ENCODE results near the gene TEX2. TPM values are rescaled to one million over a fixed set of nuclear protein-coding genes. Genes with fewer than 3 reads are reported as not detected.
"Not testable (repeated sequence)": the region's sequence is repeated elsewhere in the genome, so short reads cannot be mapped to it uniquely, and the experiment has no call there.

TEX2 gene
- polyA plus RNA-seq, 3 donors, result 24.3 to 26.1 (median 24.6) TPM

GRCh38 chr17:64221679-64222078, 41.4 kb downstream of the TEX2 start:
- no peak for DNase-seq (ENCODE audit: extremely low read depth in 1 of 11, low read depth in 9 of 11, low spot score in 4 of 11)

GRCh38 chr17:64220604-64221003, 42.5 kb downstream of the TEX2 start:
- DNase-seq (ENCODE audit: extremely low read depth in 1 of 11, low read depth in 9 of 11, low spot score in 4 of 11), result not testable (repeated sequence)

- no peak for DNase-seq (ENCODE audit: extremely low read depth in 1 of 11, low read depth in 9 of 11, low spot score in 4 of 11)
Measured at GRCh38 chr17:64219571-64219970, 43.5 kb downstream of the TEX2 start.

GRCh38 chr17:64218066-64218465, 45.0 kb downstream of the TEX2 start:
- no peak for DNase-seq (ENCODE audit: extremely low read depth in 1 of 11, low read depth in 9 of 11, low spot score in 4 of 11)

GRCh38 chr17:64217249-64217691, 45.8 kb downstream of the TEX2 start:
- DNase-seq (ENCODE audit: extremely low read depth in 1 of 11, low read depth in 9 of 11, low spot score in 4 of 11), result no peak

GRCh38 chr17:64216338-64217248, 46.5 kb downstream of the TEX2 start:
- no peak for DNase-seq (ENCODE audit: extremely low read depth in 1 of 11, low read depth in 9 of 11, low spot score in 4 of 11)

- no peak for DNase-seq (ENCODE audit: extremely low read depth in 1 of 11, low read depth in 9 of 11, low spot score in 4 of 11)
Measured at GRCh38 chr17:64216000-64216337, 47.1 kb downstream of the TEX2 start.

- DNase-seq (ENCODE audit: extremely low read depth in 1 of 11, low read depth in 9 of 11, low spot score in 4 of 11), result no peak
Measured at GRCh38 chr17:64214950-64215349, 48.1 kb downstream of the TEX2 start.

- DNase-seq (ENCODE audit: extremely low read depth in 1 of 11, low read depth in 9 of 11, low spot score in 4 of 11), result peak in 1 of 11 donors; percentile 15
Measured at GRCh38 chr17:64213995-64214811, 48.9 kb downstream of the TEX2 start.

- DNase-seq (ENCODE audit: extremely low read depth in 1 of 11, low read depth in 9 of 11, low spot score in 4 of 11), result no peak
Measured at GRCh38 chr17:64212122-64212521, 50.9 kb downstream of the TEX2 start.

GRCh38 chr17:64209983-64210382, 53.1 kb downstream of the TEX2 start:
- no peak for DNase-seq (ENCODE audit: extremely low read depth in 1 of 11, low read depth in 9 of 11, low spot score in 4 of 11)

GRCh38 chr17:64209356-64209941, 53.6 kb downstream of the TEX2 start:
- no peak for DNase-seq (ENCODE audit: extremely low read depth in 1 of 11, low read depth in 9 of 11, low spot score in 4 of 11)

- DNase-seq (ENCODE audit: extremely low read depth in 1 of 11, low read depth in 9 of 11, low spot score in 4 of 11), result not testable (repeated sequence)
Measured at GRCh38 chr17:64208656-64209055, 54.4 kb downstream of the TEX2 start.

- DNase-seq (ENCODE audit: extremely low read depth in 1 of 11, low read depth in 9 of 11, low spot score in 4 of 11), result no peak
Measured at GRCh38 chr17:64205804-64206203, 57.3 kb downstream of the TEX2 start.

- no peak for DNase-seq (ENCODE audit: extremely low read depth in 1 of 11, low read depth in 9 of 11, low spot score in 4 of 11)
Measured at GRCh38 chr17:64203630-64204029, 59.4 kb downstream of the TEX2 start.

GRCh38 chr17:64202683-64203344, 60.2 kb downstream of the TEX2 start:
- no peak for DNase-seq (ENCODE audit: extremely low read depth in 1 of 11, low read depth in 9 of 11, low spot score in 4 of 11)

- DNase-seq (ENCODE audit: extremely low read depth in 1 of 11, low read depth in 9 of 11, low spot score in 4 of 11), result no peak
Measured at GRCh38 chr17:64200080-64201032, 62.7 kb downstream of the TEX2 start.
